Activated CD4-positive, CD25-positive, alpha-beta regulatory T cell treated with anti-CD3 and anti-CD28 coated beads, Interleukin-2, amount 50 U/mL, for 72 hours (primary cell): ENCODE results near the gene PRPF19.
"Not testable (repeated sequence)": the region's sequence is repeated elsewhere in the genome, so short reads cannot be mapped to it uniquely, and the experiment has no call there.

ENCODE experiments used
- DNase-seq: peaks from one replicate; pipeline ENCODE4 v3.0.0; 2021

The PRPF19 gene

DNA sequence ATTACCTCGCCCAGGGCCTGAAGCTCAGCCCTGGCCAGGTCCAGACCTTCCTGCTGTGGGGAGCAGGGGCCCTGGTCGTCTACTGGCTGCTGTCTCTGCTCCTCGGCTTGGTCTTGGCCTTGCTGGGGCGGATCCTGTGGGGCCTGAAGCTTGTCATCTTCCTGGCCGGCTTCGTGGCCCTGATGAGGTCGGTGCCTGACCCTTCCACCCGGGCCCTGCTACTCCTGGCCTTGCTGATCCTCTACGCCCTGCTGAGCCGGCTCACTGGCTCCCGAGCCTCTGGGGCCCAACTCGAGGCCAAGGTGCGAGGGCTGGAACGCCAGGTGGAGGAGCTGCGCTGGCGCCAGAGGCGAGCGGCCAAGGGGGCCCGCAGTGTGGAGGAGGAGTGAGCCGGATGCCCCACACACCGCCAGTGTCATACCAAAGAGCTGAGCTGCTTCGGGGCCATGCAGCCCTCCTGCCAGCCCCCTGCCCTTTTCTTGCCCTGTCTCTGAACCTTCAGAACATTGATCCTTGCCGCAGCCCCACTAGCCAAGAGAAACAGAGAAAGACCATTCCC, 15.5 kb upstream of the PRPF19 start:
- no peak for DNase-seq

DNA sequence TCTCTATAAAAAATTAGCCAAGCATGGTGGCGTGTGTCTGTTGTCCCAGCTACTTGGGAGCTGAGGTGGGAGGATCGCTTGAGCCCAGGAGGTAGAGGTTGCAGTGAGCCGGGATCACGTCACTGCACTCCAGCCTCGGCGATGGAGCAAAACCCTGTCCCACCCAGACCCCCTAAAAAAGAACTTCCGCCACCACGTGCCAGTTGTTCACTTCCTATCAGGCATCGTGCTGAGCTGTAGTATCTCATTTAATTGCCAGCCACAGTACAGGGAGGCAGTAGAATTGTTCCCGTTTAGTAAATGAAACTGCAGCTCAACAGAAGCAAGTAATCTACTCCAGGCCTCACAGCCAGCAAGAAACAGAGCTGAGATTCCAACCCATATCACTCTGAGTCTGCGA, 14.9 kb upstream of the PRPF19 start:
- DNase-seq = no peak

DNA sequence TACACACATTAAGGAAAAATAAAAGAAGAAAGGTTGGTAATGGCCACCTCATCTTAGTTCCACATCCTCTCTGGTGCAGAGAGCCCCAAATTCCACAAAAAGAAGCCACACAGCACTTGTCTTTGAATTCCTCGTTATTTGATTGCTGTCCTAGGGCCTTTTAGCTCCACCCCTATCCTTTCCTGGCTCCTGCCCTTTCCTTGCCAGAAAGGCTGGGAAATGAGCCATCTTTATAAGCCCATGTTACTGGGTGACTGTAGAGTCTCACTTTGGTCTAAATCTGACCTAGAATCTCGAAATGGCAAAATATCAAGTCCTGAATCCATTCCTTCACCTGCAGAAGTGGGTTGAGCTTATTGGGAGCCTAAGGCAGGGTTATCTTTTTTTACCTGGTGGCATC, 13.6 kb upstream of the PRPF19 start:
- DNase-seq = no peak

DNA sequence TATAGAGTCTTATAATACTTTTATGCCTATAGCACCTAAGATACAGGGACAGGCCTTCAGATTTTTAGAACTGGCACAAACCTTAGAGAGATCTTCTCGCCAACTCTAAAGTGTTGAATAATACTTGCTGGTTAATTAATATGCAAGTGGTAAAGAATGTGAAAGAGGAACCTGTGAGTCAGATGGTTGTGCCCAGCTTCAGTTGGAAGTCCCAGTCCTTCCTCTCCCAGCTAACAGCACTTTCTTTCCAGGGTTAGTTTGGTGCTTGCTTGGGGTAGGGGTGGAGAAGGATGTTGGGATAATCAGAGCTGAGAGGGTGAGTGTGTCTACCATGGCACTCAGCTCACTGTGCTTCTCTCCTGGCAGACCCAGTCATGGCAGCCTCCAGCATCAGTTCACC, 12.9 kb upstream of the PRPF19 start:
- DNase-seq = no peak

DNA sequence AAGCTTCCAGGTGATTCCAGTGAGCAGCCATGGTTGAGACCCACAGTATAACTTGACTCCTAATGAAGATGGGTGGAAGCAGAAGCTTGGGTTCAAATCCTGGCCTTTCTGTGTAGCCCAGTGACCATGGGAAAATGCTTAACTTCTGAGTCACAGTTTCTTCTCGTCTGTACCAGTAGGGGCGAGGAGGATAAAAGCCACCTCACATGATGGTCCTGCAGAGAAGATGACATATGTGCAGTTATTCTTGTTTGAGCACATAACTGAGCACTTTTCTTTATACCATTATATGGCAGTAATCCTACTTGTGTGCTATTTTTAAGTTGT, 12.5 kb upstream of the PRPF19 start:
- DNase-seq = no peak

DNA sequence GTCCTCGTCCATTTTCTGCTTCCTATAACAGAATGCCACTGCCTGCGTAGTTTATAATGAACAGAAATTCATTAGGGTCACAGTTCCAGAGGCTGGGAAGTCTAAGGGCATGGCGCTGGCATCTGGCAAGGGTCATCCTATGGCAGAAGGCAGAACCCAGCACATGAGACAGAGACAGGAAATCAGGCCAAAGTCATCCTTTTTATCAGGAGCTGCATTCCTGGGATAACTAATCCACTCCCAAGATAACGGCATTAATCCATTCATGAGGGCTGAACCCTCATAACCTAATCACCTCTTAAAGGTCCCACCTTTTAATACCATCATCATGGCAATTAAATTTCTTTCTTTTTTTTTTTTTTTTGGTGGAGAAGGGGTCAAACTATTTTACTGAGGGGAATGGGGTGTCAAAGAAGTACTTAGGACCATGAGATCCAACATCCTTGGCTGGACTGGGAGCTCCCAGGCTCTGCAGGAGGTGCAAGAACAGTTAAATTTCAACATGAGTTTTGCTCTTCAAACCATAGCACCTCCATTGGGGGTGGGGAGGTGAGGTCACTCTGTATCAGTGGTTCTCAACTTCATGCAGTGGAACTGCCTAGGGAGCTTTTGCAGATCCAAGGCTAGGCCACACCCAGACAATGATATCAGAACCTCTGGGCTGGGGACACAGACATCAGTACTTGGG, 12.0 kb upstream of the PRPF19 start:
- no peak for DNase-seq

DNA sequence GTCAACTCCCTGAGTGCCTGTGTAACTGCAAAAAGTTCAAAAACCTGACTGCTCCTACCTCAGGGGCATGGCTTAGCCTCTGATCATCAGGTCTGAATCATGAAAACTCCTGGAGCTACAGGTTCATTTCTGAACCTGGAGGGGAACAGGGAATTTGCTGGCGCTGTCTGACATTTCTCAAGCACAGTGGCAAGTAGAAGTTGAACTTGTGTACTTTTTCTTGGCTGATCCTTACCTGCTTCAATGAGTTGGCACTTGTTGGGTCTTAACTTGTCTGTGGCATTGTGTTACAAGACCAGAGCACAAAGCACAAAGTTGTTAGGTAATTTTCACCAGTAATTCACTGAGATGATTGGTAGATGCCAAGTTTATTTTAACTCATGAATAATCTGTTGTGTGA, 10.9 kb upstream of the PRPF19 start:
- no peak for DNase-seq

DNA sequence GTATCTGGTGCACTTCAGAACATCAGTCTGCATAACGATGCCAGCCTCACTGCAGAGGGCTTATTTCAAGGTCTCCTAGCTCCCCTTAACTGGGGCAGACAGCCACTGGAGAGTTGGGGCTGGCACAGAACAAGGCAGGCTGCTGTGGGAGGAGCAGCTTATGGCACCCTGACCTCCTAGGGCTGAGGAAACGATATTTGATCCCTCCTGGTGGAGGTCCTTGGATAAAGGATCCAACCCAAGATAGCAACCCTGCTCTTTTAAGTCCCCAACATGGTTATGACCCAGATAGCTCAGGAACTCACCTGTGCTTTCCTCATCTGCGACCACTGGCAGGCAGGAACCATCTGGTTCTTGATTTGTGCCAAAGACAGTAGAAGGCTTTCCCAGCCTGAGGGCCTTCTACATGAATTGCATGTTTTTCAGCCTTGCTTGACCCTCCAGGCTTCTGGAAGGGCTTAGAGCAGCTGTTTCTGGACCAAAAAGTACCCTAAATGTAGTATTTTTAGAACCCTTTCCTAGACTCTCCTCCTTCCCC, 10.4 kb upstream of the PRPF19 start:
- DNase-seq = no peak

DNA sequence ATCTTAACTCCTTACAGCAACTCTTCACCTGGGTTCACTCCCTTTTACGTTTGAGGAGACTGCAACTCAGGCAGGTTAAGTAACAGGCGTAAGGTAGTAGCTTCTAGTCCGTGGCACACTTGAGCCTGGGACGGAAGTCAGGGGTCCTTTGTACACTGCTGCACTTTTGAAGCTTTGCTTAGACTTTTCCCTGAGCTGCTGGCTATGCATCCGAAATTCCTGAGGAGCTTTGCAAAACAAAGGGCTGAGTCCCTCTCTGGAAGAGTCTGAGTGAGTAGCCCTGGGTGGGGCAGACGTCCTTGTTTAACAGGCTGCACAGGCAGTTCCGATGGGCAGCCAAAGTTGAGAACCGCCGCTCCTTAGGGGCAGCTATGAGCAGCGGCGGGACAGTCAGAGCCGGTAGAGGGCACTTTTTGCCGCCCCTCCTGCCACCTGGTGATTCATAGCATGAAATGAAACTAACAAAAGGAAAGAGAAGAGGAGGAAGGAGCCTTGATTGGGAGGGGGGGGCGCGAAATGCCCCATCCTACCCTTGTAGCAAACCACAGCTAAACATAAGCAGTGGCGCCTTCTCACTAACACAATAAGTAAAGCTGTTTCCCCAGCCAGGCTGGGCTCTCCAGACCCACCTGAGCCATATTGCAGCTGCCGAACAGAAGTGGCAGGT, 9.0 kb upstream of the PRPF19 start:
- peak; percentile 60 for DNase-seq

DNA sequence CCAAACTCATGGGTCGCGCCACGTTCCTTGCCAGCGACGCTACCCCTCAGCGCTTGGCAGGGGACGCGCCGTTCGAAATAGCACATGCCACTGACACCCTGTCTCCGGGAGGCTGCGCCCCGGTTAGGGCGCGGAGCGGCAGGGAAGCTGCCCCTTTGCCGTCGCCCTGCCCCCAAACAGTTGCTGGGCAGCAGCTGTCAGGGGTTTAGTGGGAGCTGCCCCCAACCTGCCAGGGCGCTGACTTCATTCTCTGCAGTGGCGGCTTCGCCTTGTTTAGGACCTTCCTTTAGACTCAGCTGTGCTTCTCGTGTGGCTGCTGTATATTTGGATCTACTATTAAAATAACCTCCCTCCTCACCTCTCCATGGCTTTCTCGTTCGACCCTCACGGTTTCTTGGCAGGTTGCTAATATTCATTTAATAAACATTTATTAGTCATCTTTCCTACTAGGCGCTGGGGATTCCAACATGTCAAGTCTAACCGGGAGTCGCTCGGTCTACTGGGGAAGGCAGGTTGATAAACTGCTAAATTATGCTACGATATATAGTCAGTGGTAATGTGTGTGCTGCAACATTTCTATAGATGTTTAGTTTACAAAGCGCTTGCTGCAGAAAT, 8.4 kb upstream of the PRPF19 start:
- DNase-seq = peak; percentile 46

DNA sequence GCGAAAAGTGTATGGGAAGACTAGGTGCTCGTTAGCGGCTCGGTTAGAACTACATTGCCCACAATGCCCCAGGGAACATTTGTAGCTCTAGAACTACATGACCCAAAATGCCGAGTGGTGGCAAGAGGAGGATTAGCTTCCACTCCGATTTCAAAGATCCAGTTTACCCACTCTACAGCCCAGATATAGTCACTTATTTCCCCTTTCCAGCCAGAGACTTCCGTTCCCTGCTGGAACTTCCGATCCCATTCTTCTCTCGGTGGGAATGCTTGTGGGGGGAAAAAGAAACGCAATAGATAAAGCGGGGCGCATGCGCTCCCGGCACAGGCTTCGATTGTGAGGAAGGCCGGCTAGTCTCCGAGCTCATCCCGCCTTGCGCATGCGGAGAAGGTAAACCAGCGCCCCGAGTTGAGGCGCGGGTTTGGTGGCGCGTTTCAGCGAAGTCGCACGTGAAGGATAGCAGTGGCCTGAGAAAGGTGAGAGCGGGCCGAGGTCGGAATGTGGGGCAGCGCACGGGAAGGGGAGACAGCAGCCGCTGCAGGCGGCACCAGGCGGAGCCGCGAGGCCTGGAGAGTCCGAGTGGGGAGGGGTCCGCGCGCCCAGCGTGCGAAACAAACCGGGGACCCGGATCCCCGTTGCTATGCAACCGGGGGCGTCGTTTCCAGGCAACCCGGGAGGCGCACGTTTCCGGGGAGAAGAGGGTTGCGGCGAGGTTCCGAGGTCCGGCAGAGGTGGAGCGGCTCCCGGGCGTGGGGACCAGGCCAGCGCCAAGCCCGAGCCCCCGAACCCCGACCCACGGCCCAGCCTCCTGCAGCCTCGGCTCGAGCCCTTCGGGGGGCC, 7.6 kb upstream of the PRPF19 start, which contains the start of gene TMEM109:
TMEM109 (plus strand) TSS at position 366 of the 840 bp plus-strand sequence. CDS start 5,536 bp downstream, outside the sequence.
- DNase-seq = peak; percentile 80

DNA sequence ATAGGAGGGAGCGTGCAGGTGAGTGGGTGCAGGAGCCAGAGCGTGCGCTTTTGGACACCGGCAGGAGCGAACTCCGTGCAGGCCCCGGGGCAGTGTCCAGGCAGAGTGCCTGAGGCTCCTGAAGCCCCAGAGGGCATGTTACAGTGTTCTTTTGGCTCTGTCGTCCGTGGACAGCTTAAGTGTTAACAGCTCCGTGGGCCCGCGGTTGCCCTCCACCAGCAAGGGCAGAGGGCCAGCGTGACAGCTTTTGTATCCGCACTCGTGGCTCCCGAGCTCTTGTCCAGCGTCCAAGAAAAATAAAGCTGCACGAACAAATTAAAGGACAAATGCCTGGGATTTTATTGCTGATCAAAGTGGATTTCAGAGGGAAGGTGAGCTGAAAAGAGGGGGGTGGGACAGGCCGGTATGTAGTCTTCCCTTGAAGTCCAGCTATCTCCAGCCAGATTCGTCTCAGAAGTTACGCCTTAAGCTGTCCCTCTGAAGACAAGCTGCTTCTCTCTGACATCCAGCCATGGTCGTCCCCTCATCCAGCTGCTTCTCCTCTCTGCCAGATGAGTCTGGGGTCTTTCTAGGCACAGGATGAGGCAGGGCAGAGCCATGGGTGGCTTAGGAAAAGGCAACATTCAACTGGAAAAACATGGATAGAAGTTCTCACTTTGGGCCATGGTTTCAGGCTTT, 6.6 kb upstream of the PRPF19 start:
- no peak for DNase-seq

DNA sequence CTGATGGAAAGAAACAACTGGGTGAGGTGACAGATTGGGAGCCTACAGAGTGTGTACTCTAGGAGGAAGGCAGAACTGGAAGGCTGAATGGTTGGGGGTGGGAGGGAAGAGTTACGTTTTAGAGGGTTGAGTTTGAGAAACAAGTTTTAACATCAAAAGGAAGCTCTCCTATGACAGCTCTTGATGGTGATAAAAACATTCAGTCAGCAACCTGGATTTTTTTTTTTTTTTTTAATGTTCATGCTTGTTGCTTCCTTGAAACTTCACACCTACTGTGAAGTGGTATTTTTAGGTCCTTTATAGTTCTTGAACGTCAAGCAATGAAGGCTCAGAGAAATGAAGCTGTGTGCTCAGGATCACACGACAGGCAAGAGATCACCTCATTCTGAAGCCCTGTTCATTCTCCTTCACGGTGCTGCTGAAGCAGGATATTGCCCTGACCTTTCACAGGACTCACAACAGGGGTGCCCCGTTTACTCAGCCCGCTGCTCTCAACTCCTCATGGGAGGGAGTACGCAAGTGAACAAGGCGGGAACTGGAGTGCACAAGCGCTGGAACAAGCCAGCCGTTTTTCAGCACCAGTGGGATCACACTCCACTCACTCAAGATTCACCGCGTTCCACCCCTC, 6.0 kb upstream of the PRPF19 start:
- DNase-seq = no peak

DNA sequence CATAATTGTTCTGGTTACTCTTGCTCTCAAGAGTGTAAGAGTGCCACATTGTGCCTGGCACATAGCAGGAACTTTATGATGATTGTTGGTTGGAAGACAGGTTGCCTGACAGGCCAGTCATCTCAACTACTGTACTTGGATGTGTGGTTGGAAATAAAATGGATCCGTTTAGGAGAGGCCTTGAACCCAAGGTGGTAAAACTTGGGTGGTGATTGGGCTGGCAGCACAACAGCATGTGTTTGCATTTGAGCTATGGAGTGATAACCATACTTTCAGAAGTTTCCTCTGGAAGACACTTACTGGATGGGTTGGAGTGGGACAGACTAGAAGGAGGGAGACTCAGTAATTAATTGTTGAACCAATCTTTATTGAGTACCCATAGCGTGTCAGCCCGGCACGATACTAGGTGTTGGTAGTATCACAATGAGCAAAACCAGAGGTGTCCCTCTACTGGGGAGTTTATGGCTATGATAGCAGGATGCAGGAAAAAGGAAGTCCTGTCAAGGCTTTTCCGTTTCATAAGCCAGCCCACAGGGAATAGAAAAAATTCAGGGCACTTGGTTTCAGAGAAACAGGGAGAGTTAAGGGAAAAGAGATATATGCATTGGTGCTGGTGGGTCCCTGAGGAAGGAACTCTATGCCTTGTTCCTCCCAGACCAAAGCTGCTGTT, 4.5 kb upstream of the PRPF19 start:
- DNase-seq = no peak

DNA sequence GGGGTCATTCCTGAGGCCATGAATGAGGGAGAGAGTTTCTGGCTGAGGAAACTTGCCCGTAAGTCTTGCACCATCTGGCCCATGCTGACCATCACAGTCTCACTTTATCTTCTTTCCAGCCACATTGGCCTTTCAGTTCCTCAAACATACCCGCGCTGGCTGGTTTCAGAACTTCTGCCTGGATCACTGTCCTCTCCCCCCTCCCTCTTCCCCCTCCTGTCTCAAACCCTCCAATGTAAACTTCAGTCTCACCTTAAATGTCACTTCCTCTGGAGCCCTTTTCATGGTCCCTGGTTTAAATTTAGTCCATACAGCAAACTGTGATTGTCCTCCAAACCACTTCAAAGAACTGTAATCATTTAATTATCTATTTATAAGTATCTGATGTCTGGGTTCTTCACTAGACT, 3.9 kb upstream of the PRPF19 start:
- no peak for DNase-seq

DNA sequence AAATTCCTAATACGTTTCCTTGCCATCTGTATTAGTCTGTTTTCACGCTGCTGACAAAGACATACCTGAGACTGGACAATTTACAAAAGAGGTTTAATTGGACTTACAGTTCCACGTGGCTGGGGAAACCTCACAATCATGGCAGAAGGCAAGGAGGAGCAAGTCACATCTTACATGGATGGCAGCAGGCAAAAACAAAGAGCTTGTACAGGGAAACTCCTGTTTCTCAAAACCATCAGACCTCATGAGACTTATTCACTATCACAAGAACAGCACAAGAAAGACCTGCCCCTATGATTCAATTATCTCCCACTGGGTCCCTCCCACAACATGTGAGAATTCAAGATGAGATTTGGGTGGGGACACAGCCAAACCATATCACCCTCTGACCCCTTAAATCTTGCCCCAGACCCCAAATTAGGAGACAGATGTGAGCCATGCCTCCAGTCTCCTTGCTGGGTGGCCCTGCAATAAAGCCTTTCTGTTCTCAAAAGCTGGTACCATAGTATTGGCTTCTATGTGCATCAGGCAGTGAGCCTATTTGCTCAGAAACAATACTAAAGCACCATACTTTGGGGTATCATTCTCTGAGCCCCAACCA, 3.4 kb upstream of the PRPF19 start:
- not testable (repeated sequence) for DNase-seq

DNA sequence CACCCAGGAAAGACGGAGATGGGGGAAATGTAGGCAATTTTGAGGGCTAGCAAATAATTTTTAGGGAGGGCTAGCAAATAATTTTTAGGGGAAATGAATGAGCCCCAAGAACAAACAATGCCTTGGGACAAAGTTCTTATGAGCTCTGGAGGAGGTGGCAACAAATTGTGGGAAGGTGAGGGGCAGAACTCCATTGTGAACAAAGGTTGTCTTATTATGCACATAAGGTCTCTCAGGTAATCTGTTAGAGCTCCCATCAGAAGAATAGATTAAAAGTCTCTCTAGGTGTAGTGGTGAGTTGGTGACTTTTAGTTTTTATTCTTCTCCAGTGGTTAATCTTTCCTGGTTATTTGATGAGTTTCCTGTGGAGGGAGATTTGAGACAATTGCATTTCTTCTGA, 2.4 kb upstream of the PRPF19 start:
- no peak for DNase-seq

DNA sequence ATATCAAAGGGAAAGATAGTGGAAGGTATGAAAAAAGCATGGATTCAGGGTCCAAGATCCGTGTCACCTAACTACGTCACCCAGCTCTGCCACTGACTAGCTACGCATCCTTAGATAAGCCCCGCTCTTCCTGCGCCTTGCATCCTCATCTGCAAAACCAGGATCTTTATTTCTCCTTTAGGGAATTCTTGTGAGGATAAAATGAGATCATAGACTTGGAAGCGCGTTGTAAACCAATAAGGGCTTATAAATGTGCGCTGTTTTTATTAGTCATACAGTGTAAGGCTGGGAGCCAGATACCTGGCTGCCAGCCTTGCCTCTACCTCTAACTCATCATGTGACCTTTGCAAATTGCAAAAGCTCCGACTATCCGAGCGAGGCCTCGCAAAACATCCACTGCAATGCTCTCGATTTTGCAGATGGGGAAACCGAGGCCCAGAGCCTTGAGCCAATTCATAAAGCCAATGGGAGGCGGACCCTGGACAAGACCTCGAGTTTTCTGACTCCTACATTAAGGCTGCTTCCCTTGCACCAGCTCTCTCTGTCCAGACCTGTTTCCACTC, 753 bp downstream of the PRPF19 start:
- DNase-seq = no peak

DNA sequence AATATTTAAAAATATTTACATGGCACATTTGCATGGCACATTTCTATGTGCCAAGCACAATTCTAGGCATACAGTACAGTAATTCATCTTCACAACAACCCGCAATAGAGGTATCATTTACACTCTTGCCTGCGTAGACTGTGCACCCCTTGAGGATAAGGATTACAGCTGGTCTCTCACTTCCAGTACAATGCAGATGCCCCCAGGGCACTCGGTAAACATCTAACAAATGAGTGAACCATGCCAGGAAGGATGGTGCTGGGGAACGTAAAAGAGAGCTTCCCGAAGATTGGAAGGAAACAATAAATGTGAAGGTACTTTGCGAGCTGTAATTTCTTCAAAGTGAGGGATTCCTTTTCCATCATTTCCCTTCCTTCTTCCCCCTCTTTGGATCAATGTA, 1.3 kb downstream of the PRPF19 start:
- no peak for DNase-seq

DNA sequence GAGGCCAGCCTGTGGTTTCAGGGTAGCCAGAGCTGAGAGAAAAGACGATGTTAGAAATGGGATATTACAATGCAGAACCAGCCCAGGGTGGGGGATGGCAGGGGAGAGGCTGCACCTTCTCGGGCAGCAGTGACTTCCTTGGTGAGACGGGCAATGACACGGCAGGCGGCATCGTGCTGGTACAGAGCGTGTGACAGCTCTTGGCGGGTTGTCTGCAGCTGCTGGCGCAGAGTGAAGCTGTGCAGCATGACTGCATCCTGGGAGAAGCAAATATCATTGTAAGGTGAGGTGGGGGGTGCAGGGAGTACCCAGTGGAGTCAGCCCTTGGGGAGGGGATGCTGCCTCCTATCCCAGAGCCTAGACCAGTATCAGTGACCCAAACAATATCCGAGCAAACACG, 3.8 kb downstream of the PRPF19 start:
- DNase-seq = no peak
